Measurements from ENCODE around the gene METTL14.

The METTL14 gene

DNA sequence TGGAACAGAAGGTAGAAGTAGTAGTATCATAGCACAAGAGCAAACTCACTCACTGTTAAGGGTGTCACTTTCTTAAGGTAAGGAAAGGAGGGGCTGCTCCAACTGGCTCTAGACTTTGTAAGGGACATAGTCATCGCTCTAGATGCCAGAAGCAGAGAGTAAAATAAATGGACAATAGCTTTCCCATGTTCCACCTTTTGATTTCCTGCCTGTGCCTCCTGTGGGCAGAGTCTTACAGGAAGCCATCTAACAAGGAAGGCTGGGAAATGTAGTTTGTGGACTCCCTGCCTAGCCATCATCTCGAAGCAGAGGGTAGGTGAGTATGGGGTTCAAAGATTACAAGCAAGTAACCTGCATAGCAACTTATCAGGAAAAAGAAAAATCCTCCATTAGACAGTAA lies 1.7 kb upstream of the METTL14 start:
- Histone ChIP-seq H3K36me3 (ENCODE audit: insufficient read depth, low read length) (no peaks in the 10 kb centered on the region; the same call in 1 of the 2 replicates), H4K20me1 (ENCODE audit: insufficient read depth, low read length, poor library complexity, severe bottlenecking) (peaks cover 23% of the 10 kb centered on the region), H3K79me2 (ENCODE audit: insufficient read depth, low read length) (peaks cover 31% of the 10 kb centered on the region), H2AFZ (ENCODE audit: low read length) (peak overlapping the region; percentile 92), H3F3A (ENCODE audit: low read depth) (no peaks in the 10 kb centered on the region), H3K4me1 (ENCODE audit: insufficient read depth, low read length, poor library complexity, severe bottlenecking) (peaks cover 32% of the 10 kb centered on the region), H3K9me2 (replicated peaks; ENCODE audit: low read depth, low read length) (no peaks in the 10 kb centered on the region), H3K4me3 (ENCODE audit: low read length, poor library complexity, severe bottlenecking) (peak overlapping the region; percentile 74), H3K27me3 (ENCODE audit: insufficient read depth, low read length, poor library complexity, severe bottlenecking) (no peaks in the 10 kb centered on the region), H3K9me3 (ENCODE audit: insufficient read depth, low read depth, low read length) (no peaks in the 10 kb centered on the region), H3K4me2 (ENCODE audit: low read depth, low read length, poor library complexity, severe bottlenecking) (peak overlapping the region; percentile 98), H3K9ac (ENCODE audit: low read depth, low read length, poor library complexity, severe bottlenecking) (peak overlapping the region; percentile 44)
- TF ChIP-seq CTCF (conservative IDR thresholded peaks at IDR 0.05; ENCODE audit: low read length), result no peak
- no peak for TF ChIP-seq EZH2phosphoT487 (IDR thresholded peaks at IDR 0.05; ENCODE audit: borderline replicate concordance)

DNA sequence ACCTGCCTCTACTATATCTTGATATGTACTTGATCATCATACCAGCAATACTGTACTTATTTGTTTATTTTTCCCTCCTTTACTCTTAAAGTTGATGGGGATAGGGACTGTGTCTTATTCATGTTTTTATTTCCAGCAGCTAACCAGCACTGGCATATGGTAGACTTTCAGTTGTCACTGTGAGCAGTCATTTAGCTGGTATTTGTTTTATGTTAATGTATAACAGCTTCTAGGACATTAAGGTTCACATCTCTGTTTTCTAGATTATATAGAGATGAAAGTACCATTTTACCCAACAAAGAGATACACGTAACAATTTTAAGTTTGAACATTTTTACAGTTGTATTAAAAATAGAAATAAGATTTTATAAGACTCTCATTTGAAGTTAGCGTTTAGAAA lies 17.9 kb downstream of the METTL14 start:
- Histone ChIP-seq H3K4me2 (ENCODE audit: low read depth, low read length, poor library complexity, severe bottlenecking) (no peak overlapping the region), H4K20me1 (ENCODE audit: insufficient read depth, low read length, poor library complexity, severe bottlenecking) (no peaks in the 10 kb centered on the region), H3K4me3 (ENCODE audit: low read length, poor library complexity, severe bottlenecking) (no peak overlapping the region), H3K9ac (ENCODE audit: low read depth, low read length, poor library complexity, severe bottlenecking) (no peak overlapping the region), H3K9me3 (ENCODE audit: insufficient read depth, low read depth, low read length) (no peaks in the 10 kb centered on the region), H3K27me3 (ENCODE audit: insufficient read depth, low read length, poor library complexity, severe bottlenecking) (no peaks in the 10 kb centered on the region), H3K79me2 (ENCODE audit: insufficient read depth, low read length) (no peaks in the 10 kb centered on the region), H3K36me3 (ENCODE audit: insufficient read depth, low read length) (peaks cover 68% of the 10 kb centered on the region), H3K4me1 (ENCODE audit: insufficient read depth, low read length, poor library complexity, severe bottlenecking) (no peaks in the 10 kb centered on the region), H2AFZ (ENCODE audit: low read length) (no peak overlapping the region), H3F3A (ENCODE audit: low read depth) (no peaks in the 10 kb centered on the region), H3K9me2 (replicated peaks; ENCODE audit: low read depth, low read length) (no peaks in the 10 kb centered on the region)
- TF ChIP-seq CTCF (conservative IDR thresholded peaks at IDR 0.05; ENCODE audit: low read length), result no peak
- no peak for TF ChIP-seq EZH2phosphoT487 (IDR thresholded peaks at IDR 0.05; ENCODE audit: borderline replicate concordance)

GRCh38 chr4:118711052-118711451 lies 25.9 kb downstream of the METTL14 start:
- H3K9ac ChIP-seq (ENCODE audit: low read depth, low read length, poor library complexity, severe bottlenecking), result no peak overlapping the region
- H3K9me2 ChIP-seq (replicated peaks; ENCODE audit: low read depth, low read length), result no peaks in the 10 kb centered on the region
- no peaks in the 10 kb centered on the region for H3F3A ChIP-seq (ENCODE audit: low read depth)
- H3K4me1 ChIP-seq (ENCODE audit: insufficient read depth, low read length, poor library complexity, severe bottlenecking), result no peaks in the 10 kb centered on the region
- no peak overlapping the region for H3K4me3 ChIP-seq (ENCODE audit: low read length, poor library complexity, severe bottlenecking)
- no peaks in the 10 kb centered on the region for H4K20me1 ChIP-seq (ENCODE audit: insufficient read depth, low read length, poor library complexity, severe bottlenecking)
- H3K4me2 ChIP-seq (ENCODE audit: low read depth, low read length, poor library complexity, severe bottlenecking), result no peak overlapping the region
- TF ChIP-seq EZH2phosphoT487 (IDR thresholded peaks at IDR 0.05; ENCODE audit: borderline replicate concordance), result no peak
- no peak for TF ChIP-seq CTCF (conservative IDR thresholded peaks at IDR 0.05; ENCODE audit: low read length)
- no peaks in the 10 kb centered on the region for H3K79me2 ChIP-seq (ENCODE audit: insufficient read depth, low read length)
- no peaks in the 10 kb centered on the region for H3K27me3 ChIP-seq (ENCODE audit: insufficient read depth, low read length, poor library complexity, severe bottlenecking)
- no peaks in the 10 kb centered on the region for H3K9me3 ChIP-seq (ENCODE audit: insufficient read depth, low read depth, low read length)
- peaks cover 38% of the 10 kb centered on the region; the same call in 1 of the 2 replicates for H3K36me3 ChIP-seq (ENCODE audit: insufficient read depth, low read length)
- no peak overlapping the region for H2AFZ ChIP-seq (ENCODE audit: low read length)
